ENCODE data around the gene ZNF569.
"Not testable (repeated sequence)": the region's sequence is repeated elsewhere in the genome, so short reads cannot be mapped to it uniquely, and the experiment has no call there.

The ZNF569 gene

DNA sequence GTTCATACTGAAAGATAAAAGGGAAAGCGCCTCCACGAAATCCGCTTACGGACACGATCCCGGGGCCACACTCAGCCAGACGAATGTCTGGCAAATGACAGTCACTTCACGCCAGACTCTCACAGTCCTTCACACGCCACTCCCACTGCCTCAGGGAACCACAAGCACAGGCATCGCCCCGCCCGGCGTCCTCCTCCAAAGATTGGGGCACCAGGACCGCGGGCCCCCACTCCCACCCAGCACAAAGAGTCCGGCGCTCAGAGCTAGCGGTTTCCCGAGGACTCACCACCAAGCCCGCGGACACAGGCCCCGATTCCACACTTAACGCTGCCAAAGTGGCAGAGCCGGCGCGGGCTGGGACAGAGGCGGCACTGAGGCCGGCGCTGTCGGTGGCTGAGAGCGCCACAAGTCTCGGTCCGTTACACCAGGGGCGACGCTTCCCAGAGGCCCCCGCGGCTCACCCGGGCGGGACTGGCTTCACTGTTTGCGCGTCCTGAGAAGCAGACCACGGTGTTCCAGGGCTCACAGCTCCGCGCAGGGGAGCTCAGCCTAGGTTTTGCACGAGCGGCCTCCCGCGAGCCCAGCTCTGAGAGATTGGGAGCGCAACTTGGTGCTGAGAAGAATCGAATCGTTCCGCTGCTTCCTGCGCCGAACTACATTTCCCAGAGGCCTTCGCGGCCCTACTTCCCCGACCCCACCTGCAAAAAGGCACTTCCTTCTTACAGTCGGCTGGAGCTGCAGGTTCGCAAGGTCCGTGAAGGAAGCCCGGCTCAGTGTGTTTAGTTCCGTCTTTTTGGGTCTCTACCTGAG lies at the start of gene ZNF569:
Gene ZNF569 (minus strand): TSS at position 647 of the 810 bp plus-strand sequence. CDS start 22,523 bp downstream, outside the sequence.
- in situ Hi-C loops (cut with MboI; ENCODE audit: low sequenced_read_pairs), result no loop called here

DNA sequence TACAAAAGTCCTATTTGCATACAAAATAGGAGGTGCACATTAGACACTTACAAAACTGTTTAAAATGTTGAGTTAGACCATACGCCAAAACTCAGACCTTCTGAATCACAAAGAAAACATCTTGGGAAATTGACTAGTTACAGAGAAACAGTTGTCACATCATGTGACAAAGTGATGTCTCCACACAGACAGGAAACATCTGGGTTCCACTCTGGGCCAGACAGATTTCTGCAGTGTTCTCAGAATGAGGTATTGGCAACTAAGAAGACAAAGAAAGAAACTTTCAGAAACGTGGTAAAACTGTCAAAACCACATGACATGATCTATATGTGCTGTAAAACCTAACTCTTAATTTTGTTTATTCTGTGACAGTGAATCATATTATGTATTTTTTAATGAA lies 46.2 kb upstream of the ZNF569 start:
- in situ Hi-C loops (cut with MboI; ENCODE audit: low sequenced_read_pairs), result no loop called here

DNA sequence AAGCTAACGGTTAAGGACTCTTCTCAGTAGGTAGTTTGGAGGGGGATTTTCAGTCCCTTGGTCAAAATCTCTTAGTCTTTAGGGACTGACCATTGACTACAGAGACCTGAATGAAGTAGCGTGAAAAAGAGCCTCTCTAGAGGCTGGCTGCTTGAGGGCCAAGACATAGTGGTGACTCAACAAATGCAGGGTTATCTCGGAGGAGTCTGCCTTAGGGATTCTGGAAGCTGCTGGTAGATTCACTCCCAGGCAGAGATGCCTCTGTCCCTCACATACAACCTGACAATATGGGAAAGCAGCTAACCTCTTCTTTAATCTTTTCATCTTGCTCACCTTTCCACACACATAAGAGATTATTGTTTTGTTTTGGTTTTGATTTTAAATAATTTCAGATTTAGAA lies 44.6 kb upstream of the ZNF569 start:
- in situ Hi-C loops (cut with MboI; ENCODE audit: low sequenced_read_pairs), result no loop called here

DNA sequence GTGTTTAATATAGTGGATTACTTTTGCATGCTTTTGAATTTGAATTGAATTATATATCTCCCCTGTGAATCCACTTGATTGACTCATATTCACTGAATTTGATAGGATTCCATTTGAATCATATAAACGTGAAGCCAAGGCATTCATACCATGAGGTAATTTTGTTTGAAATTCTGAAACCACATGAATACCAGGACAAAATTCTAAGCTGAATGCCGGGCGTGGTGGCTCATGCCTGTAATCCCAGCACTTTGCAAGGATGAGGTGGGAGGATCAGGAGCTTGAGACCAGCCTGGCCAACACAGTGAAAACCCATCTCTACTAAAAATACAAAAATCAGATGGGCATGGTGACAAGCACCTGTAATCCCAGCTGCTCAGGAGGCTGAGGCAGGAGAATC lies 43.9 kb upstream of the ZNF569 start:
- in situ Hi-C loops (cut with MboI; ENCODE audit: low sequenced_read_pairs), result no loop called here

DNA sequence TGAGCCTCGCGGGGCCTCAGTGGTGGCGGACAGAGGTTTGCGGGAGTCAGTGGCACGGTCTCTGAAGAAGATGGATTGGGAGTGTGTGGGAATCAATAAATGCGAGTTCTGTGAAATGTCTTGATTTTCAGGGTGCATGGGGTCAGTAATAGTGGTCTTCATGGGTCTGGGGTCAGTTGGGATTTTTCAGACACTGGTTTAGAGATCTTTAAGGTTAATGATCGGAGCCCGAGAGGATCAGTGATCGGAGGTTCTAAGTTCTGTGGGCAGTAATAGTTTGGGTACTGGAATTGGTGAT lies 39.9 kb upstream of the ZNF569 start:
- in situ Hi-C loops (cut with MboI; ENCODE audit: low sequenced_read_pairs), result no loop called here

DNA sequence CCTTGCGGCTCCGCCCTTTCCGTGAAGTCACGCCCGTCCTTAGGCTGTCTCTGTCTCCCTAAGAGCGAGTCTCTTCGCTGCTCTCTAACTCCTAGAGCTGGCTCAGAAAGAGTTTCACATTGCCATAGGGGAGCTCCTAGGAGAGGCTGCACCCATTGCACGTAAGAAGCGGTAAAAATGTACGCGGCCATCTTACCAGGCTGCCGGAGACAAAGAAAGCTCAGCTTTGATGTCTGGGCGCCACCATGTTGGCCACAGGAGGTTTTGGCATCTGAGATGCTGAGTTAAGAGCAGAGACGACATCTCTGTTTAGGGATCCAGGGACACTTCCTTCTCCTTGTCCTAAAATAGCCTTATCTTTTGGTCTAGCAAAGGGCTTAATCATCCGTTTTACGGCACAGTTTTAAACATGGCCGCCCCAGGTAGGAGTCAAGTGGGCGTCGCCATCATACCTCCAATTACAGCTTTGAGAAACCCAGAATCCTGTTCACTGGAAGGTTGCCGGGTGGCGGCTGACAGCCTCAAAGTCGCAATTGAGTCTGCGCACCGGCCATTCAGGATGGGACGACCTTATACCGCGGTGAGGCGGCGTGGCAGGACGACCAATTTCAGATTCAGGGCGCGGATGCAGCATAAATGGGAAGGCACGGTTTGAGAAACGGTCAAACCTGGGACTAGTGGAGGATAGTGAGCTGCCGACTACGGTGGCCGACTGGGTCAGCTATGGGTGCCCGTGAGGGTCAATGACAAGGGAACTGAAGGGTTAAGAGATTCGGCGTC lies 39.3 kb upstream of the ZNF569 start, which contains the start of gene ZNF793:
Gene ZNF793 (plus strand): TSS at position 553 of the 780 bp plus-strand sequence. CDS start 16,501 bp downstream, outside the sequence.
- in situ Hi-C loops (cut with MboI; ENCODE audit: low sequenced_read_pairs), result no loop called here

DNA sequence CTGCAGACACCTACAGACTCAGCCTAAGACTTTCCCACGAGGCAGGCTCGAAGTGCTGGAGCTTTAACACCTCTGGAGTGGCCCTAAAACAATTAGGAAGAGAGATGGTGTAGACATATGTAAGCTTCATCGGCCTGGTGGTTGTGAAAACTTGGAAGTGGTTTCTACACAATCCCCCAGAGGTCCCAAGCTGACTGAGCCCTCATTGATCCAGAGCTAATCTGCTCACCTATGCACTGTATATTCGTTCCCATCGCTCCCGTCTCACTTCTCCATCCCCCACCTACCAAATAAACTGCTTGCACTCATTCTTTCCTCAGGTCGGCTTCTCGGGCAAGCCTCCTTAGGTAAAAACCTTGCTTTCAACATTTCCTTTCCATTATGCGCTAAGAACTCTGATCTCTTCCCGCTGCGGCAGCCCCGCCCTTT lies 38.7 kb upstream of the ZNF569 start:
- in situ Hi-C loops (cut with MboI; ENCODE audit: low sequenced_read_pairs), result no loop called here

DNA sequence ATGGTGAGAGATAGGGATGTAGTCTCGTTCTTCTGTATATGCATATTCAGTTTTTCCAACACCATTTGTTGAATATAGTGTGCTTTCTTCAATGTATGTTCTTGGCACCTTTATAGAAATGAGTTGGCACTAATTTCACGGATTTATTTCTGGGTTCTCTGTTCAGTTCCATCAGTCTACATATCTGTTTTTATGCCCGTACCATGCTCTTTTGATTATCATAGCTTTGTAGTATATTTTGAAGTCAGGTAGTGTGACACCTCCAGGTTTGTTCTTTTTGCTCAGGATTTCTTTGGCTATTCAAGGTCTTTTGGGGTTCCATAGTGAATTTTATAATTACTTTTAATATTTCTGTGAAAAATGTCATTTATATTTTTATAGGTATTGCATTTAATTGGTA lies 25.0 kb upstream of the ZNF569 start:
- in situ Hi-C loops (cut with MboI; ENCODE audit: low sequenced_read_pairs), result no loop called here

DNA sequence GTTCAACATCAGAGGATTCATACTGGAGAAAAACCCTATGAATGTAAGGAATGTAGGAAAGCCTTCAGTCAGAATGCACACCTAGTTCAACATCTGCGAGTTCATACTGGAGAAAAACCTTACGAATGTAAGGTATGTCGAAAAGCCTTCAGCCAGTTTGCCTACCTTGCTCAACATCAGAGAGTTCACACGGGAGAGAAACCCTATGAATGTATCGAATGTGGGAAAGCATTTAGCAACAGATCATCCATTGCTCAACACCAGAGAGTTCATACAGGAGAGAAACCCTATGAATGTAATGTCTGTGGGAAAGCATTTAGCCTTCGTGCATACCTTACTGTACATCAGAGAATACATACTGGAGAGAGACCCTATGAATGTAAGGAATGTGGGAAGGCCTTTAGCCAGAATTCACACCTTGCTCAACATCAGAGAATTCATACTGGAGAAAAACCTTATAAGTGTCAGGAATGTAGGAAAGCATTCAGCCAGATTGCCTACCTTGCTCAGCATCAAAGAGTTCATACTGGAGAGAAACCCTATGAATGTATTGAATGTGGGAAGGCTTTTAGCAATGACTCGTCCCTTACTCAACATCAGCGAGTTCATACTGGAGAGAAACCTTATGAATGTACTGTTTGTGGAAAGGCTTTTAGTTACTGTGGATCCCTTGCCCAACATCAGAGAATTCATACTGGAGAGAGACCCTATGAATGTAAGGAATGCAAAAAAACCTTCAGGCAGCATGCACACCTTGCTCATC lies 17.3 kb upstream of the ZNF569 start:
- in situ Hi-C loops (cut with MboI; ENCODE audit: low sequenced_read_pairs), result no loop called here

DNA sequence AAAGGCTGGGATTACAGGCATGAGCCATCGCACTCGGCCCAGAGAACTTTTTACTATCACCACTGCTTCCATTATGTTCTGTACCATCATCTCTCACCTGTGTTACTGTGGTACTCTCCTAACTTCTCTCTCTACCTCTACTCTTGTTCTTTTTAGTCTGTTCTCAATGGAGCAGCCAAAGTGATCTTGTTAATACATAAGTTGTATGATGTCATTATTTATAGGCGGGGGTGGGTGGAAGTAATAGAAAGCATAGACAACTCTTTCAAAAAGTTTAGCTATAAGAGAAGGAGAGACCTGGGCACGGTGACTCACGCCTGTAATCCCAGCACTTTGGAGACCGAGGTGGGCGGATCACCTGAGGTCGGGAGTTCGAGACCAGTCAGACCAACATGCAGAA lies 4.9 kb upstream of the ZNF569 start:
- in situ Hi-C loops (cut with MboI; ENCODE audit: low sequenced_read_pairs), result no loop called here

DNA sequence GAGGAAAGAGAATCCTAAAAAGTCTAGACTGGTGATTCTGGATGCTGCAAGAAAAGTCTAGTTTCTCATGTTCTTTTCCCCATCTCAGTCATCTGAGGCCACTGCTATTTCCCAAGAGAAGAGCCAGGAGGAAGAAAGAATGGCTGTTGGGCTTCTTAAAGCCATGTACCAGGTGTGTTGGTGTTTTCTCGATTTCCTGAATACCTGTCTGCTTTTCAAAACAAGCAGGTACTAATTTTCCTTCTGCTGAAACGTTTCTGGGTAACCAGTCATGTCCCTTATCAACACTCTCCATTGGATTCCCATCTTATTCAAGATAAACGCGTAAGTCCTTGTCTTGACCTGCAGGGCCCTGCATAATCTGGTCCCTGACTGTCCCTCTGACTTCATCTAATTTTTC lies 3.0 kb upstream of the ZNF569 start:
- in situ Hi-C loops (cut with MboI; ENCODE audit: low sequenced_read_pairs), result no loop called here

DNA sequence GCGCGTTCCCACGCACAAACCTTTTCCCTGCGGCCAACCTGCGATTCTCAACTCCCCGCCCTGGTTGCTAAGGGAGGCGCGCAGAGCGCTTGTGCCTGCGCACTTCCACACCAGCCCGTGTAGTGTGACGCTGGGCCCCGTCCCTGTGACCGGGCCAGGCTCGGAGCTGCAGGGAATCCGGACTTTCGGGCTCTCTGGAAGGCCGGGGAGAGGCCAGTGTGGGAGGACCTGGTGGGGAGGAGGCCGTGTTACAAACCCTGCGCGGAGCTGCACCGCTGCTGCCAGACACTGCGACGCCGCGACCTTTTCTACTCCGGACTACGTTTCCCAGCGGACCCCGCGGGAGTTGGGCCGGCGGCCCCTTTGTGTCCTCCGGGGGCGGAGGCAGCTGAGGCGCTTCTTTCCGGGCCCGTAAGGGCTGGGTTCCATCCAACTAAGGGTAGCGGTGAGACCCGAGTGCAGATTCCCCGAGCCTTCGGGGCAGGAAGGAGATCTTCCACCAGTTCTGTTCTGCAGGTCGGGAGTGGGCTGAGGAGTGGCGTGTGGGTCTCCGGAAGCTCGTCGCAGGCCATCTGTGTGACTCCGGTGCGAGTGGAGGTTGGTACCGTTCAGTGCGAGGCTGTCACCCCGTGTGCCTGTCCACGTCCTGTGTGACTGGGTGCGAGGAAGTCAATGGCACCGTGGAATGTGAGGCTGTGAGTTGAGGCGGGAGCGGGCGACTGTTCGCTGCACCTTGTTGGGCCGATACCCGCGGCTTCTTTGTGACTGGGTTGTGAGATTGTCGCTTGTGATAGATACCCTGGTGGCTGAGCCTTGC lies 1.9 kb upstream of the ZNF569 start, which contains the start of gene ZNF570:
Gene ZNF570 (plus strand): TSS at position 396 of the 817 bp plus-strand sequence. CDS start 999 bp downstream, outside the sequence.
- in situ Hi-C loops (cut with MboI; ENCODE audit: low sequenced_read_pairs), result no loop called here

DNA sequence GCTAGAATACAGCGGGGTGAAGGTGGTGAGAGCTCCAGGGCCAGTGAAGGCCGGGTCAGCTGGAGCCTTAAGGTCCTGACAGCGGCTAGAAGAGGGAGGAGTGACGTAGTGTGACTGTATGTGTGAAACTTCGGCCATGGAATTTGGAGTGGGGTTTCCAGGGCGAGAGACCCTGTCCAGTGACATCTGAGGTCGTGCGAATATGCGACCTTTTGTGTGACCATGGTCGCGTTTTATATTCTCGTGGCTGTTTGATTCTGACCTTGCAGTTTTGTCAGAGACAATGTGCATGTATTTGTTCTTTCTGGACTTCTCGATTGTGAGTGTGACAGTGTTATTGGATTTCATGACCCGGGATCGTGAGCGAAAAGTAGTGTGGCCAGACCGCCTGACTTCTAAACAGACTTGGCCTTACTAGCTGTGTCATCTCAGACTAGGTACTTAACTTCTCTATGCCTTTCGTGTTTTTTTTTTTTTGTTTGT lies 405 bp upstream of the ZNF569 start:
- in situ Hi-C loops (cut with MboI; ENCODE audit: low sequenced_read_pairs), result no loop called here

DNA sequence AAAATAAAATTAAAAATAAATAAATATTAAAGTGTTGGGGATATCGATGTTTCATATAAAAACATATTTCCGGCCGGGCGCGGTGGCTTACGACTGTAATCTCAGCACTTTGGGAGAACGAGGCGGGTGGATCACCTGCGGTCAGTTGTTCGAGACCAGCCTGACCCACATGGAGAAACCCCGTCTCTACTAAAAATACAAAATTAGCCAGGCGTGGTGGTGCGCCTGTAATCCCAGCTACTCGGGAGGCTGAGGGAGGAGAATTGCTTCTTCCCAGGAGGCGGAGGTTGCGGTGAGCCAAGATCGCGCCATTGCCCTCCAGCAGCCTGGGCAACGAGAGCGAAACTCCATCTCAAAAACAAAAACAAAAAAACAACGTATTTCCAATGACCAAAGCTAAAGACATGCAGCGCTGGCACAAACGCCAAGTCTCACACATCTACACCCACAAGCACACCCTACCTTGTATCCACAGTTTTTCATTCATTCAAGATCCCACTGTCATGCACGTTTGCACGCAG lies 907 bp downstream of the ZNF569 start:
- in situ Hi-C loops (cut with MboI; ENCODE audit: low sequenced_read_pairs), result no loop called here

DNA sequence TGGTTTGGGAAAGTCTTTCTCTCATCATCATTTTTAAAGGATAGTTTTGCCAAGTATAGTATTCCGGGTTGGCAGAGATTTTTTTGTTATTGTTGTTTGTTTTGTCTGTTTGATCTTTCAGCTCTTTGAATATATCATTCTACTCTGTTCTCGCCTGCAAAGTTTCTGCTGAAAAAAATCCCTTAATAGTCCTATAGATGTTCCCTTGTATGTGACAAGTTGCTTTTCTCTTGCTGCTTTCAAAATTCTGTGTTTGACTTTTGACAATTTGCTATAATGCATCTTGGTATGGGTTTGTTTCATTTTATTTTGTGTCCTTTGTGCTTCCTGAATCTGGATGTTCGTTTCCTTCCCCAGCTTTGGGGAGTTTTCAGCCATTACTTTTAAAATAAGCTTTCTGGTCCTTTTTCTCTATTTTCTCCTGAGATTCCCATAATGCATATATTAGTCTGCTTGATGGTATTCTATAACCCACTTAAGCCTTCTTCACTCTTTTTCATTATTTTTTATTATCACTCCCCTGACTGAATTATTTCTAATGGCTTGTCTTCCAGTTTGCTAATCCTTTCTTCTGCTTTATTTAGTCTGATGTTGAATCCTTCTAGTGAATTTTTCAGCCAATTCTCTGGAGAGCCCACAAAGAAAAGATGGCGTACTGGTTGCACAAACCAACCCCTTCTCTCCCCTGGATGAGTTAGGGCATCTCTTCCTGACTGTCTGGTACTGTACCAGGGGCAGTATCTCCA lies 14.6 kb downstream of the ZNF569 start:
- in situ Hi-C loops (cut with MboI; ENCODE audit: low sequenced_read_pairs), result no loop called here

DNA sequence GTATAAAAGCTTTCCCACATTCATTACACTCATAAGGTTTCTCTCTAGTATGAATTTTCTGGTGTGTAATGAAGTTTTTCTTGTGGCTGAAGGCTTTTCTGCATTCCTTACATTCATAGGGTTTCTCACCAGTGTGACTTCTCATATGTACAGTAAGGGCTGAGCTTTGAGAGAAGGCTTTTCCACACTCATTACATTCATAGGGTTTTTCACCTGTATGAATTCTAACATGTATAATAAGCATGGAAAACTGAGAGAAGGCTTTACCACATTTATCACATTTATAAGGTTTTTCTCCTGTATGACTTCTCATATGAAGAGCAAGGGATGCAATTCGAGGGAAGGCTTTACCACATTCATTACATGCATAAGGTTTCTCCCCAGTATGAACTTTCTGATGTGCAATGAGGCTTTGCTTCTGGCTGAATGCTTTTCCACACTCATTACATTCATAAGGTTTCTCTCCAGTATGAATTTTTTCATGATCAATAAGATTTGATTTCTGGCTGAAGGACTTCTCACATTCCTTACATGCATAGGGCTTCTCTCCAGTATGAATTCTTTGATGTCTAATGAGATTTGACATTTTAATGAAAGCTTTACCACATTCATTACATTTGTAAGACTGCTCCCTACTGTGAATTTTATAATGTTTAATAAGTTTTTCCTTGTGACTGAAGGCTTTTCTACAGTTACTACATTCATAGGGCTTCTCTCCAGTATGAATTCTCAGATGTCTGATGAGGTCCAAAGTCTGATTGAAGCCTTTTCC lies 53.7 kb downstream of the ZNF569 start:
- in situ Hi-C loops (cut with MboI; ENCODE audit: low sequenced_read_pairs), result no loop called here

DNA sequence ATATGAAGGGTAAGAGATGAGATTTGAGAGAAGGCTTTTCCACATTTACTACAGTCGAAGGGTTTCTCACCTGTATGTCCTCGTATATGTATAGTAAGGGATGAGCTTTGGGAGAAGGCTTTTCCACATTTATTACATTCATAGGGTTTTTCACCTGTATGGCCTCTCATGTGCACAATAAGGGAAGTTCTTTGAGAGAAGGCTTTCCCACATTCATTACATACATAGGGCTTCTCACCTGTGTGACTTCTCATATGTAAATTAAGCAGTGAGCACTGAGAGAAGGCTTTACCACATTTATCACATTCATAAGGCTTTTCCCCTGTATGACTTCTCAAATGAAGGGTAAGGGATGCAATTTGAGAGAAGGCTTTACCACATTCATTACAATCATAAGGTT lies 54.5 kb downstream of the ZNF569 start:
- in situ Hi-C loops (cut with MboI; ENCODE audit: low sequenced_read_pairs), result no loop called here

DNA sequence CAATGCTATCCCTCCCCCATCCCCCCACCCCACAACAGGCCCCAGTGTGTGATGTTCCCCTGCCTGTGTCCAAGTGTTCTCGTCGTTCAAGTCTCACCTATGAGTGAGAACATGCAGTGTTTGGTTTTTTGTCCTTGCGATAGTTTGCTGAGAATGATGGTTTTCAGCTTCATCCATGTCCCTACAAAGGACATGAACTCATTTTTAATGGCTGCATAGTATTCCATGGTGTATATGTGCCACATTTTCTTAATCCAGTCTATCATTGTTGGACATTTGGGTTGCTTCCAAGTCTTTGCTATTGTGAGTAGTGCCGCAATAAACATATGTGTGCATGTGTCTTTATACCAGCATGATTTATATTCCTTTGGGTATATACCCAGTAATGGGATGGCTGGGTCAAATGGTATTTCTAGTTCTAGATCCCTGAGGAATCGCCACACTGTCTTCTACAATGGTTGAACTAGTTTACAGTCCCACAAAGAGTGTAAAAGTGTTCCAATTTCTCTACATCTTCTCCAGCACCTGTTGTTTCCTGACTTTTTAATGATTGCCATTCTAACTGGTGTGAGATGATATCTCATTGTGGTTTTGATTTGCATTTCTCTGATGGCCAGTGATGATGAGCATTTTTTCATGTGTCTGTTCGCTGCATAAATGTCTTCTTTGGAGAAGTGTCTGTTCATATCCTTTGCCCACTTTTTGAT lies 61.0 kb downstream of the ZNF569 start:
- in situ Hi-C loops (cut with MboI; ENCODE audit: low sequenced_read_pairs), result not testable (repeated sequence)
